Liver (tissue), 9 donors: ENCODE data around the gene DYNAP. TPM values are rescaled to one million over a fixed set of nuclear protein-coding genes. Genes with fewer than 3 reads are reported as not detected.

Experiments
- DNase-seq: peaks from one replicate; pipeline ENCODE4 v3.0.0-alpha.2; 2017; ENCODE audit warnings: low spot score
- H3K27ac ChIP-seq, 2 donors: one replicate each; pipeline ENCODE4 v1.7.0; 2013; ENCODE audit warnings: inconsistent platforms in 2 of 2, low read length in 2 of 2, control low read depth in 1 of 2, low read depth in 1 of 2, mild to moderate bottlenecking in 1 of 2
- H3K27me3 ChIP-seq, 4 donors: one replicate each; pipeline versions ENCODE4 v1.6.1 to v1.7.0; 2013; ENCODE audit warnings: low read length in 3 of 4, inconsistent platforms in 1 of 4, mild to moderate bottlenecking in 1 of 4, moderate library complexity in 1 of 4; ENCODE audit not compliant: control insufficient read depth in 4 of 4, insufficient read depth in 4 of 4
- H3K36me3 ChIP-seq, 4 donors: one replicate each; pipeline versions ENCODE4 v1.6.1 to v1.7.0; 2013; ENCODE audit warnings: low read length in 3 of 4, mild to moderate bottlenecking in 3 of 4, low read depth in 1 of 4, moderate library complexity in 1 of 4; ENCODE audit not compliant: control insufficient read depth in 4 of 4, insufficient read depth in 3 of 4
- H3K4me1 ChIP-seq, 4 donors: one replicate each; pipeline versions ENCODE4 v1.6.1 to v1.7.0; 2013; ENCODE audit warnings: low read length in 3 of 4, mild to moderate bottlenecking in 3 of 4, moderate library complexity in 1 of 4; ENCODE audit not compliant: control insufficient read depth in 4 of 4, insufficient read depth in 4 of 4
- H3K4me3 ChIP-seq, 3 donors: one replicate each; pipeline versions ENCODE4 v1.6.1 to v1.7.0; 2013; ENCODE audit warnings: low read length in 3 of 3, control low read depth in 1 of 3, low read depth in 1 of 3, mild to moderate bottlenecking in 1 of 3
- H3K9ac ChIP-seq, 2 donors: one replicate each; pipeline ENCODE4 v1.7.0; 2013; ENCODE audit warnings: low read length in 2 of 2, mild to moderate bottlenecking in 2 of 2, moderate library complexity in 2 of 2, control low read depth in 1 of 2, low read depth in 1 of 2
- H3K9me3 ChIP-seq, 4 donors: one replicate each; pipeline versions ENCODE4 v1.6.1 to v1.7.0; 2013; ENCODE audit warnings: low read length in 3 of 4; ENCODE audit not compliant: control insufficient read depth in 4 of 4
- ATF3 ChIP-seq: IDR thresholded peaks from 2 replicates; pipeline ENCODE4 v1.6.1; 2016; ENCODE audit warnings: antibody characterized with exemption
- CTCF ChIP-seq: fragments of 150-350 bp; IDR thresholded peaks from 2 replicates; pipeline ENCODE4 v1.5.1; 2017; ENCODE audit warnings: improper control_type of control experiment, low read depth, low read length; ENCODE audit not compliant: missing input control
- EGR1 ChIP-seq, 2 donors: IDR thresholded peaks; 2 replicates each; pipeline ENCODE4 v1.6.1; 2016 to 2018; ENCODE audit warnings: antibody characterized with exemption in 2 of 2, low read depth in 2 of 2
- FOXA1 ChIP-seq: IDR thresholded peaks from 2 replicates; pipeline ENCODE4 v1.6.1; 2016; ENCODE audit warnings: antibody characterized with exemption
- HNF4A ChIP-seq, 2 donors: conservative IDR thresholded peaks; 2 replicates each; pipeline ENCODE4 v1.6.1; 2016; ENCODE audit warnings: antibody characterized with exemption in 2 of 2, mild to moderate bottlenecking in 2 of 2
- JUND ChIP-seq, 2 donors: IDR thresholded peaks; 2 replicates each; pipeline ENCODE4 v1.6.1; 2016; ENCODE audit warnings: antibody characterized with exemption in 2 of 2
- NR2F2 ChIP-seq: IDR thresholded peaks from 2 replicates; pipeline ENCODE4 v1.6.1; 2016; ENCODE audit warnings: antibody characterized with exemption
- RAD21 ChIP-seq, 2 donors: IDR thresholded peaks; 2 replicates each; pipeline ENCODE4 v1.6.1; 2016; ENCODE audit warnings: antibody characterized with exemption in 2 of 2, mild to moderate bottlenecking in 2 of 2
- RXRA ChIP-seq, 2 donors: IDR thresholded peaks; 2 replicates each; pipeline ENCODE4 v1.6.1; 2017 to 2018; ENCODE audit warnings: antibody characterized with exemption in 2 of 2, mild to moderate bottlenecking in 1 of 2
- SP1 ChIP-seq: IDR thresholded peaks from 2 replicates; pipeline ENCODE4 v1.6.1; 2018; ENCODE audit warnings: antibody characterized with exemption, mild to moderate bottlenecking
- WGBS: extraction: QIAGEN DNeasy Blood & Tissue Kit; methylation state at CpG from one replicate; pipeline ENCODE4 v1.1.7; 2013; 5-methylcytosine and 5-hydroxymethylcytosine counted together
- polyA plus RNA-seq, 2 donors: library from polyadenylated mRNA; stranded (reverse) in 1 of 2; unstranded in 1 of 2; fragments of 200-250 nt in 1 of 2; fragments of >200 nt in 1 of 2; fragmentation: Nextera tagmentation in 1 of 2; extraction: Ambion mirVana in 1 of 2; gene quantifications; one replicate each; pipeline versions ENCODE4 v1.2.1 to v1.2.3, GENCODE V29; 2013 to 2015
- total RNA-seq, 2 donors: library from RNA; depleted of rRNA; stranded (reverse); fragments of >200 nt; gene quantifications; one replicate each; pipeline ENCODE4 v1.2.3, GENCODE V29; 2014
- TF ChIP-seq, protein P1 (sequence below): IDR thresholded peaks from 2 replicates; pipeline ENCODE4 v1.6.1; 2016; ENCODE audit warnings: antibody characterized with exemption
- TF ChIP-seq, protein P2 (sequence below): IDR thresholded peaks from 2 replicates; pipeline ENCODE4 v1.6.1; 2016; ENCODE audit warnings: antibody characterized with exemption
- donor health status: healthy.
- donor health status: healthy.
- donor health status: healthy.
- donor health status: healthy.
- donor health status: healthy.

Gene DYNAP
- total and polyA plus RNA-seq, 4 donors, result not detected

GRCh38 chr18:54616220-54616848, 25.3 kb downstream of the DYNAP start:
- DNase-seq, result no peak
- Histone ChIP-seq H3K36me3 (no peaks in the 10 kb centered on the region), H3K4me3 (no peak overlapping the region), H3K9me3 (no peaks in the 10 kb centered on the region), H3K27me3 (no peaks in the 10 kb centered on the region), H3K27ac (no peak overlapping the region), H3K9ac (no peak overlapping the region), H3K4me1 (peaks cover 0 to 6% (median 1%) of the 10 kb centered on the region in 4 donors)
- no peak for TF ChIP-seq EGR1 (IDR thresholded peaks at IDR 0.05; ENCODE audit: low read depth in 2 of 2)
- 84% methylated on average over 3 of the region's 3 CpGs for WGBS

GRCh38 chr18:54622084-54622483, 31.0 kb downstream of the DYNAP start:
- TF ChIP-seq SP1, result no peak
- no peak for TF ChIP-seq HNF4A (conservative IDR thresholded peaks at IDR 0.05)
- no peak for TF ChIP-seq CTCF
- TF ChIP-seq, protein P1, sequence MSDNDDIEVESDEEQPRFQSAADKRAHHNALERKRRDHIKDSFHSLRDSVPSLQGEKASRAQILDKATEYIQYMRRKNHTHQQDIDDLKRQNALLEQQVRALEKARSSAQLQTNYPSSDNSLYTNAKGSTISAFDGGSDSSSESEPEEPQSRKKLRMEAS, result no peak
- TF ChIP-seq EGR1 (IDR thresholded peaks at IDR 0.05; ENCODE audit: low read depth in 2 of 2), result no peak
- no peak for TF ChIP-seq FOXA1
- Histone ChIP-seq H3K9me3 (no peaks in the 10 kb centered on the region), H3K27me3 (no peaks in the 10 kb centered on the region), H3K9ac (no peak overlapping the region), H3K4me3 (no peak overlapping the region), H3K27ac (no peak overlapping the region), H3K4me1 (no peaks in the 10 kb centered on the region), H3K36me3 (no peaks in the 10 kb centered on the region)
- no peak for DNase-seq

- no peak for DNase-seq
- Histone ChIP-seq H3K9ac (no peak overlapping the region), H3K9me3 (no peaks in the 10 kb centered on the region), H3K36me3 (no peaks in the 10 kb centered on the region), H3K27ac (no peak overlapping the region), H3K4me3 (no peak overlapping the region), H3K27me3 (no peaks in the 10 kb centered on the region), H3K4me1 (no peaks in the 10 kb centered on the region)
- TF ChIP-seq EGR1 (IDR thresholded peaks at IDR 0.05; ENCODE audit: low read depth in 2 of 2) (no peak), RAD21 (IDR thresholded peaks at IDR 0.05) (no peak), NR2F2 (no peak), ATF3 (no peak), RXRA (IDR thresholded peaks at IDR 0.05) (no peak), FOXA1 (no peak), JUND (IDR thresholded peaks at IDR 0.05) (no peak)
- TF ChIP-seq, protein P2, sequence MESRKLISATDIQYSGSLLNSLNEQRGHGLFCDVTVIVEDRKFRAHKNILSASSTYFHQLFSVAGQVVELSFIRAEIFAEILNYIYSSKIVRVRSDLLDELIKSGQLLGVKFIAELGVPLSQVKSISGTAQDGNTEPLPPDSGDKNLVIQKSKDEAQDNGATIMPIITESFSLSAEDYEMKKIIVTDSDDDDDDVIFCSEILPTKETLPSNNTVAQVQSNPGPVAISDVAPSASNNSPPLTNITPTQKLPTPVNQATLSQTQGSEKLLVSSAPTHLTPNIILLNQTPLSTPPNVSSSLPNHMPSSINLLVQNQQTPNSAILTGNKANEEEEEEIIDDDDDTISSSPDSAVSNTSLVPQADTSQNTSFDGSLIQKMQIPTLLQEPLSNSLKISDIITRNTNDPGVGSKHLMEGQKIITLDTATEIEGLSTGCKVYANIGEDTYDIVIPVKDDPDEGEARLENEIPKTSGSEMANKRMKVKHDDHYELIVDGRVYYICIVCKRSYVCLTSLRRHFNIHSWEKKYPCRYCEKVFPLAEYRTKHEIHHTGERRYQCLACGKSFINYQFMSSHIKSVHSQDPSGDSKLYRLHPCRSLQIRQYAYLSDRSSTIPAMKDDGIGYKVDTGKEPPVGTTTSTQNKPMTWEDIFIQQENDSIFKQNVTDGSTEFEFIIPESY, result no peak
- TF ChIP-seq, protein P1, result no peak
- WGBS, result 68% methylated on average over 1 of the region's 1 CpG
Observed at GRCh38 chr18:54626779-54627178, 35.7 kb downstream of the DYNAP start.
